Non-pigmented ciliary epithelial cell (primary cell): Measurements from ENCODE around the gene TMC7.
"Not testable (repeated sequence)": the region's sequence is repeated elsewhere in the genome, so short reads cannot be mapped to it uniquely, and the experiment has no call there.

Source experiments
- DNase-seq: peaks from one replicate; pipeline ENCODE4 v3.0.0-alpha.2; 2010; ENCODE audit warnings: low read depth

TMC7 gene

DNA sequence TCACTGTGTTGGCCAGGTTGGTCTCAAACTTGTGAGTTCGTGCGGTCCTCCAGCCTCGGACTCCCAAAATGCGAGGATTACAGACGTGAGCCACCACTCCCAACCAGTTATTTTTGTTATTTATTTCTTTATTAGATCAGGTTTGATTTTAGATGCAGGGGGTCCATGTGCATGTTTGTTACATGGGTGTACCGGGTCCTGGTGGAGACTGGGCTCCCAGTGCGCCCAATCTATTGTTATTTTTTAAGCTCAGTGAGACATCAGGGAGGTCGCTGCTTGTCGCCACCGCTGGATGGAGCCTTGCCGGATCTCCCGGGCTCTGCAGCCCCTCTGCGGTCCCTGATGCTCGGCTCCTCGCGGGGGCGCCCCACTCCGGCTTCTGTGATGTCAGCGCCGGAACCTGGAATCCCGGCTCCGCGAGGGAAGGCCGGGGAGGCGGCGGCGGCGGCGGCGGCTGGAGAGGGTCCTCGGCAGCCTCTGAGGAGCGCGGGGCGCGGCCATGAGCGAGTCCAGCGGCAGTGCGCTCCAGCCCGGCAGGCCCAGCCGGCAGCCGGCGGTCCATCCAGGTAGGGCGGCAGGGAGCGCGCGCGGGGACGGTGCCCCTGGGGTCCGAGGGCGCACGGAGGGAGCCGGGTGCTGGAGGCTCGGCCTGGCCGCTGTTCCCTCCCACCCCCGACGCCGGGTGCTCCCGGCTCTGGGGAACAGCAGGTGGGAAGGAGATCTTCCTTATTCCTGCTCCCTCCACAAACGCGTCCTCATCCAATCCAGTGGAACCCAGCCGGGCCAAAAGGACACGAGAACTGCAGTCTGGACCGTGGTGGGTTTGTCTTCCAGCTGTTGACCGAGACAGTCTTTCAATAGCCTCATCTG is at the start of gene TMC7:
Gene TMC7 (plus strand): TSS at position 370 of the 870 bp plus-strand sequence. CDS start 130 bp downstream, at position 500.
- DNase-seq = no peak

DNA sequence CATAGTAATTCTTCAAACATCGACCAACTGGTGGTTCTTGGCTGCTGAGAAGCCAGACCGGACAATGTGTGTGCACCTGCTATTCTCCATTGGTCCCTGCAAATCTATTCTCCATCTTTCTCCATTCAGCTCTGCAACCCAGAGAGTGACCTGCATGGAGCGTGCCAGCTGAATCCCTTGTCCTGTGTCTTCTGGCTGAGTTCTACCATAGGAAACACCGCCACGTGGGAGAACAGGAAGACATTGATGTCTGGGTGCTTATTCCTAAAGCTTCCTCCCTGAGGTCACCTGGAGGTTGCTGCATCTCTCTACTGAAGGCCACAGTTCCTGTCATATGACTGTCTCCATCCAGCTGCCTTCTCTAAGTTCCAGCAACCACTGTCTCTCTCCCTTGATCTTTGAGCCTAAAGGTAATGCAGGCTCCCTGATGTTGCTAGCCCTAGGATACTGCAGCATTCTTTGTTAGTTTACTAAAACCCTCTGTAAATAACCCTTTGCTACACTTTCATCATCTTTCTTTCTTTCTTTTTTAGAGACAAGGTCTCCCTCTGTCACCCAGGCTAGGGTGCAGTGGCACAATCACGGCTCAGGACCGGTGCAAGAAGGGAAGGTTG is 46.9 kb upstream of the TMC7 start:
- no peak for DNase-seq

DNA sequence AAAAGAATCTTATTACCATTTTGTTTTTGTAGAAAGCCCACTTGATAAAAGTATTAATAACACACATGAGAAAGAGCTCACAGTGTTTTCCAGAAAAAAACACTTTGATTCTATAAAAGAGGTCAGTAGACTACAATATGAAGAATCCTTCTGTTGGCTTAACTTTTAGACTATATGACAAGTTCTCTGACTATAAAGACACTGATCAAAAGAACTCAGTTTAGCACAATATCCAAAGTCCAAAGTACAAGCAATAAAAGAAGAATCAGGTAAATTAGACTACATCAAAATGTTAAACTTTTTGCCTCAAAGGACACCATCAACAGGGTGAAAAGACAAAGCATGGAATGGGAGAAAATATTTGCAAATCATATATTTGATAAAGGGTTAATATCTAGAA is 46.3 kb upstream of the TMC7 start:
- no peak for DNase-seq

DNA sequence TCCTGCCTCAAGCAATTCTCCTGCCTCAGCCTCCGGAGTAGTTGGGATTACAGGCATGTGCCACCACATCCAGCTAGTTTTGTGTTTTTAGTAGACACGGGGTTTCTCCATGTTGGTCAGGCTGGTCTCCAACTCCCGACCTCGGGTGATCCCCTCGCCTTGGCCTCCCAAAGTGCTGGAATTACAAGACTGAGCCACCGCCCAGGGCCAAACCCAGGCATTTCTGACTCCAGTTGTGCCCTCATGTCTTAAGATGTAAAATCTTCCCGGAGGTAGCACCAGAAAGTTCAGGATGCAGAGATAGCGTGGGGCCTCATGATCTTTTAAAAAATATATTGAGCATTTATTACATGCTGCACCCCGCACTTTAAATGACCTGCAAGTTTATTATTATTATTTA is 44.7 kb upstream of the TMC7 start:
- DNase-seq = no peak

DNA sequence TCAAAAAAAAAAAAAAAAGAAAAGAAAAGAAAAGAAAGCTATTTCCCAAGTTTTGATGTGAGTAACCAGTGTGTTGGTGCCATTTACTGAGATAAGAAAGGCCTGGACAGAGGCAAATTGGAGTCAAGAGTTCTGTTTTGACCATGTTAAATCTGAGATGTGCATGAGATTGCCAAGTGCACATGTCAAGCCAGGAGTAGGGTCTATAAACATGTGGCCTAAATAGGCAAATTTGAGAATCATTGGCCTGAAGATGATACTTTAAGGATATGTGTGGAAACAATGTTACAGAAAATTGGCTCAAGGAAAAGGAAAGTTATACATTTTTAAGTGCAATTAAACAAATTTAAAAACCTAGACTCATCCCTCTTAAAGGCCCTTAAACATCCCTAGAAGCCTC is 42.3 kb upstream of the TMC7 start:
- no peak for DNase-seq

DNA sequence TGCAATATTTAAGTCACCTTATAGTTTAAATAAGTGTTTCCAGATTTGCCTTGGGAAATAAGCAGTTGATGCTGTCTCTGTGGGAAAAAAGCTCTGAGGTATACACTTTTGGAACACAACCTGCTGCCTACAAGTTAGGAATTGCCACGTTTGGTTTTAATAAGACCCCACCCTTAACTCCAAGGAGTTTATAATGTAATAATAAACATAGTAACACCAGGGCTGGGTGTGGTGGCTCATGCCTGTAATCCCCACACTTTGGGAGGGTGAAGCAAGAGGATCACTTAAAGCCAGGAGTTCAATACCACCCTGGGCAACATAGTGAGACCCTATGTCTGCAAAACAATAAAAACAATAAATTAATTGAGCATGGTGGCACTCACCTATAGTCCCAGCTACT is 41.7 kb upstream of the TMC7 start:
- DNase-seq = no peak

DNA sequence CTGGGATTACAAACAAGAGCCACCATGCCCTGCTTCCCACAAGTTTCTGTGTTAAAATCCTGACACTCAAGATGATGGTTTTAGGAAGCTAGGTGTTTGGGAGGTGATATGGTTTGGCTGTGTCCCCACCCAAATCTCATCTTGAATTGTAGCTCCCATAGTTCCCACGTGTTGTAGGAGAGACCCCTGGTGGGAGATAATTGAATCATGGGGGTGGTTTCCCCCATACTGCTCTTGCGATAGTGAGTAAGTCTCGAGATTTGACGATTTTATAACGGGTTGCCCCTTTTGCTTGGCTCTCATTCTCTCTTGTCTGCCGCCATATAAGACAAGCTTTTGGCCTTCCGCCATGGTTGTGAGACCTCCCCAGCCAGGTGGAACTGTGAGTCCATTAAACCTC is 40.3 kb upstream of the TMC7 start:
- no peak for DNase-seq

DNA sequence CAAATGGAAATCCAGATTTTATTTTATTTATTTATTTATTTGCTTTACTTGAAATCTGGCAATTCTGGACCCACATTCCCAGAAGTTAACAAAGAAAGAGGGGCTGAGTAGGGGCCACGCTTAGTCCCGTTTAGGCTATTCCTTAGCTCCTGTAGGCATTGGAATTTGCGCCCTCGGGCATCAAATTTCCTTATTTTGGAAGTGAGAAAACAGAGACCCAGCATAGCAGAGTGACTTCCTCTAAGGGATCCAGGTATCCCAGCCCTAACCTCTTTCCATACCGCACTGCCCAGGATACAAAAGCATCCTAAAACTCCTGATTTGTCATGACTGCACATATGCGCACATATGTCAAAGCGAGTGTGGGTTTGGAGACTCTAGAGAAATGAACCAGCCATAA is 38.5 kb upstream of the TMC7 start:
- no peak for DNase-seq

DNA sequence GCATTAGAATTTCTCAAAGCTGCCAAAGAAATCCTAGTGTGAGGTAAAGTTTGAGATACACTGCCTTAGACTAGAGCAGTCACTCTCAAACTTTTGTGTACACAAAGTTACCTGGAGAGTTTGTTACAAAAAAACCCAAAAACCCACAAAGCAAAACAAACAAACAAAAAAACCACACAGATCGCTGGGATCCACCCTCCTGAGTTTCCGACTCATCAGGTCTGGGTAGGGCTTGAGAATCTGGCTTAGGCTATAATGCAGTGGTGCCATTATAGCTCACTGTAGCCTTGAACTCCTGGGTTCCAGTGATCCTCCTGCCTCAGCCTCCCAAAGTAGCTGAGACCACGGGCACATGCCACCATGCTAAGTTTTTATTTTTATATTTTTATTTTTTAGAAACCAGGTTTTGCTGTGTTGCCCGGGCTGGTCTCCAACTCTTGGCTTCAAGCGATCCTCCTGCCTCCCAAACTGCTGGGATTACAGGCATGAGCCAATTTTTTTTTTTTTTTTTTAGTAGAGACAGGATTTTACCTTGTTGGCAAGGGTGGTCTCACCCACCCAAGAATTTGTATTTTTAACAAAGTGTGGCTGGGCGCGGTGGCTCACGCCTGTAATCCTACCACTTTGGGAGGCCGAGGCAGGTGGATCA is 35.2 kb upstream of the TMC7 start:
- no peak for DNase-seq

DNA sequence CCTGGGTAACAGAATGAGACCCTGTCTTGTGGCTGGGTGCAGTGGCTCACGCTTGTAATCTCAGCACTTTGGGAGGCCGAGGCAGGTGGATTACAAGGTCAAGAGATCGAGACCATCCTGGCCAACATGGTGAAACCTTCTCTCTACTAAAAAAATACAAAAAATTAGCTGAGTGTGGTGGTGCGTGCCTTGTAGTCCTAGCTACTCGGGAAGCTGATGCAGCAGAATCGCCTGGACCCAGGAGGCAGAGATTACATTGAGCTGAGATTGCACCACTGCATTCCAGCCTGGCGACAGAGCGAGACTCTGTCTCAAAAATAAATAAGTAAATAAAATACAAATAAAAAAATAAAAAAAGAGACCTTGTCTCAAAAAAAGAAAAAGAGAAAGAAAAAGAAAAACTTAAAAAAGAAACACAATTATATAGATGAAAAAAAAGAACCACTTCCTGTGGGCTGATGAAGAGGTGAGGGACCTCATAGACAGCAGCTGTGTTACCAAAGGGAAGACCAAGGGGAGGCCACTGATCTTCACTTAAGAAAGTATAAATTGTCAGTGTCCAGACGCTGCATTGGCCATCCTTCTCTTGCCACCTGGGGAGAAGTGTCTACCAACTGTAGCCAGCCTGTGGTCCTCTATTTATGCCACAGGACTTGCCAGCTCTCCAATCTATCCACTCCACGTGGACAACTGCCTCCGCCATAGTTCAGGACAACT is 33.1 kb upstream of the TMC7 start:
- no peak for DNase-seq

DNA sequence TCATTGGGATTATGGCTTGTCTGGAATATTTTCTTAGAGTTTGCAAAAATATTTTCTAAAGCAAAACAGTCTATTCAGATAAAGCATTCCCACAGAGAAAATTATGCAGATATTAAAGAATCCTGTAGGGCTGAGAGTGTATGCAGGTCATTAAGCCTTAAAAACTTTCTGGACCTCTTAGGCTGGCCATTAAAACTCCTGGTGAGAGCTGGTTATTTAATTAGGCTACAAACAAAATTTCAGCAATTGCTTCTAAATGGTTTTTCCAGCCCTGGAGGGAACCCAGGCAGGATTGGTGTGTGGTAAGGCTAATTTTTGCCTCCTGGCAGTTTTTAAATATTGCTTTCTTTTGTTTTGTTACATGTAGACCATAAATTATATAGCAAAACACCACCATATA is 30.2 kb upstream of the TMC7 start:
- DNase-seq = no peak

DNA sequence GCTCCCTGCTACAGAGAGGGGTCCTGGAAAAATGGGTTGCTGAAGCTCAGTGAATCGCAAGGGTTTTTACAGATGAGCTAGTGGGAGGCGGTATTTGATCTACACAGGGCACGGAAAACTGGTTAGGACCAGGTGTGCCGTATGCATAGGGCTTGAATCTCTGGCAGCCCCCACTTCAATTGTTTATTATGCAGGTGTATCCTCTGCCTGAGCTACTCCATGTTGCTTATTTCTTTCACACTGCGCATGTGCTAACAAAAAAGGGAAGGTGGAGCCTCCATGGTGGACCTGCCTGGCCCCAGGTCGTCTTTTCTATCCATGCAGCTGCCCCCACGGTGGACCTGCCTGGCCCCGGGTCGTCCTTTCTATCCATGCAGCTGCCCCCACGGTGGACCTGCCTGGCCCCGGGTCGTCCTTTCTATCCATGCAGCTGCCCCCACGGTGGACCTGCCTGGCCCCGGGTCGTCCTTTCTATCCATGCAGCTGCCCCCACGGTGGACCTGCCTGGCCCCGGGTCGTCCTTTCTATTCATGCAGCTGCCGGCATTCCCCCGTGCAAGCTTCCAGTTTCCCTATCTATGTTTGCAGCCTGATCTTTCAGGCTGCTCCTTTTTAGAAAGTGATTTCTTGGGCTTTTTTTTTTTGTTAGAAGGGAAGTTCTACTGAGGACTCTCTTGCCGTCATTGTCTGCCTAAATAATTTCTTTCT is 27.7 kb upstream of the TMC7 start:
- DNase-seq = not testable (repeated sequence)

DNA sequence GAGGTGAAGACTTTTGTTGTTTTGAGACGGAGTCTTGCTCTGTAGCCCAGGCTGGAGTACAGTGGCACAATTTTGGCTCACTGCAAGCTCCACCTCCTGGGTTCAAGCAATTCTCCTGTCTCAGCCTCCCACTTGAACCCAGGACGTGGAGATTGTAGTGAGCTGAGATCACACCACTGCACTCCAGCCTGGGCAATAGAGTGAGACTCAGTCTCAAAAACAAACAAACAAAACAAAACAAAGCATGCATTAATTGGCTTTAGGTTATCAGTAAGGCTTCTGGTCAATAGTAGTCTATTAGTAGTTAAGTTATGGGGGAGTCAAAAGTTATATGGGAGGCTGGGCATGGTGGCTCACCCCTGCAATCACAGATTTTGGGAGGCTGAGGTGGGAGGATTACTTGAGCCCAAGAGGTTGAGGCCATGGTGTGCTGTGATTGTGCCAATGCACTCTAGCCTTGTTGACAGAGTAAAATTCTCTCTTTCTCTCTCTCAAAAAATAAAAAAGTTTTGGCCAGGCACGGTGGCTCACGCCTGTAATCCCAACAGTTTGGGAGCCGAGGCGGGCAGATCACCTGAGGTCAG is 27.0 kb upstream of the TMC7 start:
- DNase-seq = not testable (repeated sequence)

DNA sequence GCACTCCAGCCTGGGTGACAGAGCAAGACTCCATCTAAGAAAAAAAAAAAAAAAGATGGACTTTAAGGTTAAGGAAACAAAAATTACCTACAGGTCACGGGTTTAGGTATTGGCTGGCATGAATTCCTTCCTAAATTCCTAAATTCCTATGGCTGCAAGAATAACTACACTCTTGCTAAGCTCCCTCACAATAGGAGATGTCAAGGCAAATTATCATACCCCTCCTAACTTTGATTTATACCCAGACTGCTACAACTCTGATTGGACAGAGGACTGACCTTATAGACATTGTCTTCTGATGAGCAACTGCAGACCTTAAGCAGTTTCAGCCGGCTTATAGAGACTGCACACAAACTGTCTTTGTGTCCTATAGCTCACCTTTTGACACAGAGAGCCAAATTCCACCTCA is 25.1 kb upstream of the TMC7 start:
- DNase-seq = no peak

DNA sequence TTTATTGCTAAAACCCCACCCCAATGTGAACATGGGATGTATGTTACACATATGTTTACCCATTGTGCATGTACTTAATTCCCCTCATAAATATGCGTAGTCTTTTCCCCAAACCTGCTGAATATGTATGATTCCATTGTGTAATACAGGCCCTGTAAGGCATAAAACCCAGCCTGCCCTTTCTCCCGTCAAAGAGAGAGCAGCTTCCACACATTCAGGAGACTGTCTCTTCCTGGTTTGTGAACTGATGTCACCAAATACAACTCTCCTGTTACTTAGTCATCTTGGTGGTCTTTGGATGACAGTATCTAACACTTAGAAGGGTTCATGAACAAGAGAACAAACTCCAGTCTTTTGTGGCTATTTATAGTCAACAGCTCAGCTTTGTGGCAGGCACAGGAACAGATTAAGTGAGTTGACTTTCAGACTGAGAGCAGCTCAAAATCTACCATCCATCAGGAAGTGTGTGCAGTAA is 24.7 kb upstream of the TMC7 start:
- DNase-seq = no peak

DNA sequence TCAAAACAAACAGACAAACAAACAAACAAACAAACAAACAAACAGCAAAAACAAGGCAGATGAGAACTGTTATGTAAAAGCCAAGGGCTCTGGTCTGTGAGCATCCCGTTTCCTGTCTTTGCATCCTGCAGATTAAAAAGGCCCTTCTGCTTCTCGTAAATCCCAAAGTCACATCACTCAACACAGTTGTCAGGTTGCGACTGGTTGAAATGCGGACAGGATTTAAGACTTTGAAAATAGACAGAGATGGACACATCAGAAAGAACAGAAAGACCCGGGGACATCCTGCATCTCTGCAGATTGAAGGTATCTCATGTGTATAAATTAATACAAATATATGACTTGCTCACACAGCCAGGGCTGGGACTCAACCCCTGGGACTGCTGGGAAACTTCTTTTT is 18.2 kb upstream of the TMC7 start:
- DNase-seq = no peak

DNA sequence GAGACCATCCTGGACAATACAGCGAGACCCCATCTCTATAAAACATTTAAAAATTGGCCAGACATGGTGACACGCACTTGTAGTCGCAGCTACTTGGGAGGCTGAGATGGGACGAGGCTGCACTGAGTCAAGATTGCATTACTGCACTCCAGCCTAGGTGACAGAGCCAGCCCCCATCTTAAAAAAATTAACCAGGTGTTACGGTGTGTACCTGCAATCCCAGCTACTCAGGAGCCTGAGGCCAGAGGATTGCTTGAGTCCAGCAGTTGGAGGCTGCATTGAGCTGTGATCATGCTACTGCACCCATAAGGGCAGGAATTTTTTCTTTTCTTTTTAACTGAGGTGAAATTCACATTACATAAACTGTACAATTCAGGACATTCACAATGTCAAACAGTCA is 16.9 kb upstream of the TMC7 start:
- no peak for DNase-seq

DNA sequence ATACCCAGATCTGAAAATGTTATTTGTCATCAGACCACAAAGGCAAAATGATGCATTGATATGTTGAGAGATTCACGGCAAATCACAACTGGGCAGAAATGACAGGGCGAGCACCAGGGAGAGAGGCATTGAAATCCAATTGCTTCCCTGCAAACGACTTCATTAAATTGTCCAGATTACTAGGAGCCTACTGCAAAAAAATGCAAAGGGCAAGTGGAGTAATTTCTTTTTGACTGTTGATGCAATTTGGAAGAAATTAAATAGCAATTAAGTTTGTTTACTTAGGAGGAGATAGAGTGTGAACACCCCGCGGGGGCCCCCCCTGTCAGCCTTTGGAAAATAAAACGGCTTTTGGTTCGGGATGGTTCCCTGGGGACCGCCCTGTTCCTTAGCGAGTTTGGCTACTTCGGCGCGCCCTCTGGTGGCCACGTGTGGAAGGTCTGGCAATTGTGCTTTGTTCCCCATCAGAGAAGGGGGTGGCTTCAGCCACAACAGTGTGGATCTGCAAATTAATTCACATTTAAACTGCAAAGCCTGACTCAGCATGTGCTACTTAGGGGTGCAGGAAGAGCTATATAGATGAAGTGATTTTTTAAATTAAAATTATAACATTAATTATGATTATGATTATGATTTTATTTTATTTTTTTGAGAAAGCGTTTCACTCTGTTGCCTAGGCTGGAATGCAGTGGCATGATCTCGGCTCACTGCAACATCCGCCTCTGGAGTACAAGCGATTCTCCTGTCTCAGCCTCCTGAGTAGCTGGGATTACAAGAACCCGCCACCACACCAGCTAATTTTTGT is 14.5 kb upstream of the TMC7 start:
- DNase-seq = peak; percentile 14

DNA sequence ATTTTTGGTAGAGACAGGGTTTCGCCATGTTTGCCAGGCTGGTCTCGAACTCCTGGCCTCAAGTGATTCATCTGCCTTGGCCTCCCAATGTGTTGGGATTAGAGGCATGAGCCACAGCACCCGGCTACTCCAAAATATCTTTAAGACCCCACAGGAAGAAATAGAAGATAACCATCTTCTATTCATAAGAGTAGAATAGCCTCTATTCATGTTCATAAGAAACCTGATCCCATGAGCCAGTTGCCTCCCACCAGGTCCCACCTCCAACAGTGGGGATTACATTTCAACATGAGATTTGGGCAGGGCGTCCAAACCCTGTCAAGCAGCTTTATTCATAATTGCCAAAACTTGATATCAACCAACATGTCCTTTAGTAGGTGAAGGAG is 13.9 kb upstream of the TMC7 start:
- no peak for DNase-seq

DNA sequence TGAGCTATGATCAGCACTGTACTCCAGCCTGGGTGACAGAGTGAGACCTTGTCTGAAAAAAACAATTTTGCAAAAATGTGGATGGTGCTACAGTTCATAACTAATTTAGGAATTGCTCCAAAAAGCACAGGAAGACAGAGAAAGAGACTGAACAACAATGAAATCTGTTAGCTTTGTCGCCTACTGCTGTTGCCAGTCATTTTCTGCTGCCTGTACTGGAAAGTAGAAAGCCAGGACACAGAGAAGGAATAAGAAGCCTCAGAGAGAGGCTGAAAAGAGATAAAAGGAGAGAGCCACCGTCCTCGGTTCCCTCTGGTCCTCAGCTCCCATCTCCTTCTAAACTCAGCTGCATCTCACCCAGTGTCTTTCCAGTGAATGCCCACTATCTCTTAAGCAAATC is 8.6 kb upstream of the TMC7 start:
- no peak for DNase-seq

DNA sequence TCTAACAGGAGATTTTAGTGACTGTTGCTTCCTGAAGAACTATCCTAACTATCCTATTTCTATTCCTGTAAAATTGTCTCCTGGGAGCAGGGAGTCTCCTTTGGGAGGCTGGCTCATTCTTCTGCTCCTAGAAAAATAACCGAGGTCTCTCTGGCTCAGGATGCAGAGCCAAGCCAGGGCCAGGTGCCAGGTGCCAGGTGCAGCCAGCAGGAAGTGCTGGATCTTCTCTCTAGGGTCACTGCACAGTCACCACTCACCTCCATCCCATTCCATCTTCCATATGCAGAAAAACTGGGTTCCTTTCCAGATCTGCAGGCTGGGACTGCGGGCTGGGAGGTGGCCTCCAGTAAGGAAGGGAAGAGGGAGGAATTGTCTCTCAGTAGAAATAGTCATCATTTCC is 3.8 kb upstream of the TMC7 start:
- DNase-seq = no peak
